Esophagus squamous epithelium (tissue), 5 donors: ENCODE results near the gene PRTG. TPM values are rescaled to one million over a fixed set of nuclear protein-coding genes. Genes with fewer than 3 reads are reported as not detected.
A peak's percentile ranks its signal among the peaks of the same experiment; 100 is the strongest.

Experiments used
- DNase-seq: peaks from one replicate; lab custom pipeline; 2025; lab: John Stamatoyannopoulos, UW
- H3K27ac ChIP-seq, 4 donors: fragments of 200-600 bp; sonication (generic); one replicate each; pipeline ENCODE4 v1.5.1; 2016 to 2019; ENCODE audit warnings: mild to moderate bottlenecking in 1 of 4
- H3K27me3 ChIP-seq, 4 donors: fragments of 200-600 bp; sonication (generic); 1 replicate in 3 of 4; 2 replicates in 1 of 4; pipeline versions ENCODE4 v1.5.1 to v1.6.0; 2017 to 2021; ENCODE audit warnings: antibody characterized with exemption in 1 of 4
- H3K36me3 ChIP-seq, 3 donors: fragments of 200-600 bp; sonication (generic); one replicate each; pipeline ENCODE4 v1.5.1; 2016 to 2019
- H3K4me1 ChIP-seq, 3 donors: fragments of 200-600 bp; sonication (generic); one replicate each; pipeline ENCODE4 v1.5.1; 2017 to 2019
- H3K4me3 ChIP-seq, 4 donors: fragments of 200-600 bp; sonication (generic); 1 replicate in 3 of 4; 2 replicates in 1 of 4; pipeline ENCODE4 v1.5.1; 2016 to 2019; ENCODE audit warnings: mild to moderate bottlenecking in 2 of 4, moderate library complexity in 1 of 4
- H3K9me3 ChIP-seq, 3 donors: fragments of 200-600 bp; sonication (generic); one replicate each; pipeline ENCODE4 v1.5.1; 2016 to 2019
- CTCF ChIP-seq, 6 experiments: fragments of 450-650 bp in 4 of 6; fragments of 200-600 bp in 2 of 6; sonication (generic) in 2 of 6; IDR thresholded peaks; one replicate each; pipeline ENCODE4 v1.5.1; 2016 to 2019; ENCODE audit warnings: antibody characterized with exemption in 6 of 6, mild to moderate bottlenecking in 4 of 6, moderate library complexity in 4 of 6
- POLR2A ChIP-seq, 4 donors: fragments of 450-650 bp; IDR thresholded peaks; one replicate each; pipeline ENCODE4 v1.6.1; 2017; ENCODE audit warnings: antibody characterized with exemption in 4 of 4, mild to moderate bottlenecking in 4 of 4, moderate library complexity in 3 of 4
- WGBS, 2 donors: methylation state at CpG; one replicate each; pipeline ENCODE4 v1.1.5; 2018; 5-methylcytosine and 5-hydroxymethylcytosine counted together
- intact Hi-C: fragments of 100-400 bp; cut with DNase I; formaldehyde crosslinking; loops from one replicate; pipeline ENCODE4 v1.15.0; 2022
- total RNA-seq, 4 donors: library from RNA; depleted of rRNA; stranded (reverse); fragments of >200 nt; gene quantifications; one replicate each; pipeline ENCODE4 v1.1.0, GENCODE V29; 2016
- donor health status: DM: yes; HTN: yes; CAD: no.

PRTG gene
- total RNA-seq, 4 donors from 2014 or later = 0.04 to 1.3 (median 0.15) TPM

- 82 to 90% methylated on average over 2 to 3 of the region's 3 CpGs for WGBS, 2 donors
These were observed 112.1 kb downstream of the PRTG start for GRCh38 chr15:55630858-55631257.

GRCh38 chr15:55628369-55628730, 114.6 kb downstream of the PRTG start:
- 91 to 94% methylated on average over 2 of the region's 2 CpGs for WGBS, 2 donors
- DNase-seq = no peak
- H3K27ac ChIP-seq = no peak overlapping the region
- TF ChIP-seq CTCF (IDR thresholded peaks at IDR 0.05) (no peak), POLR2A (IDR thresholded peaks at IDR 0.05) (no peak)
- no peak overlapping the region for H3K4me3 ChIP-seq
- intact Hi-C loops = no loop called here
- peaks cover 0 to 5% (median 4%) of the 10 kb centered on the region in 3 donors for H3K4me1 ChIP-seq
- H3K27me3 ChIP-seq = no peaks in the 10 kb centered on the region
- no peaks in the 10 kb centered on the region for H3K9me3 ChIP-seq
- H3K36me3 ChIP-seq = no peaks in the 10 kb centered on the region

More at GRCh38 chr15:55630858-55631257, 112.1 kb downstream of the PRTG start:
- Histone ChIP-seq H3K4me1 (peaks cover 0 to 5% (median 4%) of the 10 kb centered on the region in 3 donors), H3K27ac (no peak overlapping the region), H3K9me3 (no peaks in the 10 kb centered on the region), H3K4me3 (no peak overlapping the region), H3K27me3 (no peaks in the 10 kb centered on the region), H3K36me3 (no peaks in the 10 kb centered on the region)
- TF ChIP-seq CTCF (IDR thresholded peaks at IDR 0.05) (no peak), POLR2A (IDR thresholded peaks at IDR 0.05) (no peak)
- DNase-seq = no peak
- intact Hi-C loops = no loop called here

- peak overlapping the region in 1 of 4 donors; percentile 10 for H3K4me3 ChIP-seq
- no peaks in the 10 kb centered on the region for H3K9me3 ChIP-seq
- no peaks in the 10 kb centered on the region for H3K36me3 ChIP-seq
- peaks cover 0 to 5% (median 4%) of the 10 kb centered on the region in 3 donors for H3K4me1 ChIP-seq
- no peak for DNase-seq
- intact Hi-C loops = no loop called here
- no peaks in the 10 kb centered on the region for H3K27me3 ChIP-seq
- TF ChIP-seq POLR2A (IDR thresholded peaks at IDR 0.05) (no peak), CTCF (IDR thresholded peaks at IDR 0.05) (no peak)
- 23 to 46% methylated on average over 7 of the region's 7 CpGs for WGBS, 2 donors
- H3K27ac ChIP-seq = peak overlapping the region in 1 of 4 donors; percentile 21
These were observed 115.1 kb downstream of the PRTG start for GRCh38 chr15:55627730-55628368.

GRCh38 chr15:55619783-55620182, 123.2 kb downstream of the PRTG start:
- H3K9me3 ChIP-seq = no peaks in the 10 kb centered on the region
- peaks cover 0 to 10% (median 0%) of the 10 kb centered on the region in 4 donors for H3K27me3 ChIP-seq
- H3K27ac ChIP-seq = no peak overlapping the region
- 69 to 70% methylated on average over 6 of the region's 6 CpGs for WGBS, 2 donors
- no peak for TF ChIP-seq POLR2A (IDR thresholded peaks at IDR 0.05)
- no peak for TF ChIP-seq CTCF (IDR thresholded peaks at IDR 0.05)
- intact Hi-C loops = no loop called here
- no peaks in the 10 kb centered on the region for H3K4me1 ChIP-seq
- H3K4me3 ChIP-seq = no peak overlapping the region
- no peak for DNase-seq
- H3K36me3 ChIP-seq = no peaks in the 10 kb centered on the region

GRCh38 chr15:55618387-55618786, 124.6 kb downstream of the PRTG start:
- TF ChIP-seq POLR2A (IDR thresholded peaks at IDR 0.05) (no peak), CTCF (IDR thresholded peaks at IDR 0.05) (no peak)
- Histone ChIP-seq H3K4me1 (no peaks in the 10 kb centered on the region), H3K4me3 (no peak overlapping the region), H3K36me3 (no peaks in the 10 kb centered on the region), H3K27me3 (peaks cover 0 to 15% (median 0%) of the 10 kb centered on the region in 4 donors), H3K27ac (no peak overlapping the region), H3K9me3 (no peaks in the 10 kb centered on the region)
- 71 to 74% methylated on average over 4 of the region's 4 CpGs for WGBS, 2 donors
- intact Hi-C loops = no loop called here
- no peak for DNase-seq
